Measurements from ENCODE around the gene PRPF6. TPM values are rescaled to one million over a fixed set of nuclear protein-coding genes. Genes with fewer than 3 reads are reported as not detected.

Gene PRPF6
- total RNA-seq (10 to 100 TPM; 27.2 to 39.4 (median 32.2) TPM), polyA plus RNA-seq (10 to 100 TPM; 35.7 to 49.2 TPM)

- TF ChIP-seq CTCF (IDR thresholded peaks at IDR 0.05): peak; percentile 51 to 79 (median 72)
- WGBS, 2 donors: 0 to 1% methylated on average over 74 to 75 of the region's 75 CpGs
- Histone ChIP-seq H3K27me3 (no peaks in the 10 kb centered on the region), H3K4me1 (peaks cover 11 to 20% (median 11%) of the 10 kb centered on the region in 3 donors), H3K27ac (peak within 1 kb of the TSS; percentile 76 to 83 (median 80)), H3K4me3 (peak within 1 kb of the TSS; percentile 85 to 96 (median 90)), H3K9me3 (no peaks in the 10 kb centered on the region), H3K36me3 (peaks cover 0 to 21% (median 16%) of the 10 kb centered on the region in 3 donors)
- intact Hi-C loops (cut with DNase I): no loop called here
- FAIRE-seq (no peak), DNase-seq (peak; percentile 94 to 99 (median 96)), ATAC-seq (peak; percentile 89 to 95 (median 91))
These were observed at the start of gene PRPF6 for GRCh38 chr20:63980806-63981728. PRPF6 (plus strand) TSS chr20:63981132; CDS start chr20:63981246, 114 bp downstream.

- no peak overlapping the region for H3K27ac ChIP-seq
- H3K4me3 ChIP-seq: no peak overlapping the region
- ATAC-seq (no peak), FAIRE-seq (no peak), DNase-seq (no peak)
- no peaks in the 10 kb centered on the region for H3K9me3 ChIP-seq
- peaks cover 4 to 47% (median 30%) of the 10 kb centered on the region in 3 donors for H3K36me3 ChIP-seq
- no peak for TF ChIP-seq CTCF (IDR thresholded peaks at IDR 0.05)
- WGBS, 2 donors: 92 to 93% methylated on average over 19 of the region's 19 CpGs
- no peaks in the 10 kb centered on the region for H3K4me1 ChIP-seq
- no peaks in the 10 kb centered on the region for H3K27me3 ChIP-seq
- intact Hi-C loops (cut with DNase I): no loop called here
These were observed 49.2 kb upstream of the PRPF6 start for GRCh38 chr20:63931735-63932134.

GRCh38 chr20:63932606-63933160 lies 48.2 kb upstream of the PRPF6 start:
- no peaks in the 10 kb centered on the region for H3K4me1 ChIP-seq
- 92 to 93% methylated on average over 17 of the region's 17 CpGs for WGBS, 2 donors
- H3K4me3 ChIP-seq: no peak overlapping the region
- no peak for TF ChIP-seq CTCF (IDR thresholded peaks at IDR 0.05)
- ATAC-seq: no peak
- intact Hi-C loops (cut with DNase I): no loop called here
- DNase-seq: no peak
- FAIRE-seq: no peak
- H3K9me3 ChIP-seq: no peaks in the 10 kb centered on the region
- no peak overlapping the region for H3K27ac ChIP-seq
- H3K36me3 ChIP-seq: peaks cover 4 to 47% (median 30%) of the 10 kb centered on the region in 3 donors
- no peaks in the 10 kb centered on the region for H3K27me3 ChIP-seq

- 79 to 85% methylated on average over 5 of the region's 5 CpGs for WGBS, 2 donors
- FAIRE-seq (no peak), DNase-seq (no peak), ATAC-seq (no peak)
- no peaks in the 10 kb centered on the region for H3K9me3 ChIP-seq
- H3K27me3 ChIP-seq: no peaks in the 10 kb centered on the region
- no peaks in the 10 kb centered on the region for H3K4me1 ChIP-seq
- no peak overlapping the region for H3K27ac ChIP-seq
- TF ChIP-seq CTCF (IDR thresholded peaks at IDR 0.05): no peak
- intact Hi-C loops (cut with DNase I): no loop called here
- peaks cover 4 to 40% (median 24%) of the 10 kb centered on the region in 3 donors for H3K36me3 ChIP-seq
- no peak overlapping the region for H3K4me3 ChIP-seq
These were observed 47.3 kb upstream of the PRPF6 start for GRCh38 chr20:63933646-63934045.
